HG03139 (cell line): ENCODE results near the gene NME3.
"Not testable (repeated sequence)": the region's sequence is repeated elsewhere in the genome, so short reads cannot be mapped to it uniquely, and the experiment has no call there.

Experiments used
- ATAC-seq: cut with Tn5 transposase; IDR thresholded peaks from one replicate; pipeline ENCODE4 v1.9.1; 2021; ENCODE audit not compliant: unreplicated experiment

Gene NME3

DNA sequence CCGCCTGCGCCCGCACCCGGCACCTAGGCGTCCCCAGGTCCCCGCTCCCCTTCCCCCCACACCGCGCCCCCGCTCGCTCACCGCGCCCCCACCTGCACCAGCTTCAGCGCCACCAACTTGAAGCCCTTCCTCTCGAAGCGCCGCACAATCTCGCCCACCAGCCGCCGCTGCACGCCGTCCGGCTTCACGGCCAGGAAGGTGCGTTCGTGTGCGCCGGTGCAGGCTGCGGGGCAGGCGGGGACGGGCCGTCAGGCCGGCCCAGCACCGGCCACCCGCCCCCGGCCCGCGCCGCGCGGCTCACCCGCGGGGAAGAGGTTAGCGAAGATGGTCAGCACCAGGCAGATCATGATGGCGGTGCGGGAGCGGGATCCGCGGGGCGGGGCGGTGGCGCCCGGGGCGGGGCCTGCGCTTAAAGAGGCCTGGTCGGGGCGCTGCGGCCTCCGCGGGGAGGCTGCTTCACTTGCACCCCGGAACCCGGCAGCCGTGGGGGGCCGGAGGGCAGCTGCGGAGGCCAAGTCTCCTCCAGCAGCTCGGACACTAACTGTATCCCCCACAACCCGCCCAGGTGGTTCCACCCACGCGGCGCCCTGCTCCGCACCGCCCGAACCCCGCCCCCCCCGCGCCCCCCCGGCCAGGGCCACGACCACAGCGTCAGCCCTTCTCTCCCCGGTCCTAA, at the start of gene NME3:
TSS of gene NME3 (minus strand) at position 356 of the 676 bp plus-strand sequence. CDS start at position 347, 9 bp downstream.
- ATAC-seq: no peak

DNA sequence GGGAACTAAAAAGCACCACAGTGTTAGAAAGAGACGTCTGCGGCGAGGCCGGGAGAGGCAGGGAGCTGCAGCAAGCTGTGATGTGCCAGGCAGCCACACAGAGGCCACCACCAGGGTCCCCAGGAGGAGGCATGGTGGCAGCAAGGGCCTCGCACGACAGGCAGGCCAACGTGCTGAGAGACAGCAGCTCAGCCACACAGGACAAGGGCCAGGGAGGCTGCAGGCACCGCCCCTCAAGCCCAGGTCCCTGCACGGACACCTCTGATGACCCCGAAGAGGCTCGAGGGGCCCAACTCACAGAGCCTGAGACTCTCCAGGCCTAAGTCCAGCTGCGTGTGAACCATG, 49.6 kb upstream of the NME3 start:
- ATAC-seq: no peak

DNA sequence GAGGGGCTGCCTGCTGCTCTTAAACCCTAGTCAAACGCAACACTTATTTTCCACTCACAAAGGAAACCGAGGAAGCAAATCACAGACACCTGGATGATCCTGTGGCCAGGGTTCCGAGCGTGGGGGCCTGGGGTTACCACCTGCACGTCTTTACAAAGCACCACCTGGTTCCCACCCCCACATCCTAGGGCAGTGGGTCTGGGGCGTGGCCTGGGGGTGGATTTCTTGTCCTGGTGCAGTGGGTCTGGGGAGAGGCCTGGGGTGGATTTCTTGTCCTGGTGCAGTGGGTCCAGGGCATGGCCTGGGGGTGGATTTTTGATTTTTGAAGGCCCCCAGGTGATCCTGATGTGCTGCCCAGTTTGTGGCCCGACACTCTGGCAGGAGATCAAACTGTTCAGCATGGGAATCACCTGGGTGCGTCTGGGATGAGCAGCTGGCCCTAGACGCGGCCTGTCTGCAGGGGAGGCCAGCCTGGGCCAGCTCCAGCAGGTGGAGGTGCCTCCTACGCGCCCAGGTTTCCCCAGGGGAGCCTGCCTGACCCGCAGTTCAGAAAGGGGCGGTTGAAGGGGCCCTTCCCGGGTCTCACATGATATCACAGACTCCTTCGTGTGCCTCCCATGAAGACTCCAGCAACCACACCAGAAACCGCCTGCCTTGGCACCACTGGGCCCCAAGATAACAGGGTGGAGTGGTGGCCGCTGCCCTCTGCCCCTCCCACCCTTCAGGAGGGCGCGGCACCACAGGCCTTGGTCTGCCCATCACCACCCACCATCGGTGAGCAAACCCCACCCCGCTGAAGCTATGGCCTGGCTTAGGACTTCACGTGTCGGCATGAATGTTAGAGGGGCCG, 49.0 kb upstream of the NME3 start:
- ATAC-seq: no peak

DNA sequence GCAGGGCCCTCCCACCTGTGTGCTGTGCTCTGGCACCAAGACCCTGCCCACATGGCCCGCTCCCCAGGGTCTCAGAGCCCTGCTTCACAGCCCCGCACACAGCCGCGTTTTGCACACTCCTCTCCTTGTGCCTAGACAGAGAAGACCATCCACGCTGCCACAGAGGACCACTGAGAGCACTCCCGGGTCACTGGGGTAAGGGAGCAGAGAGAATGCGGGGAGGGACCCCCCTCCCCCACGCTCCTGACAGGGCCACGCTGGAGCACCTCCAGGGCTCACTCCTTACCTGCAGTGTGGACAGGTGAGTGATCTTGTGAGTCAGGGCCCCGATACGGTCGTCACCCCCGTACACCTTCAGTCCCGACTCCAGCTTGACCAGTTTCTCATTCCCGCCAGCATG, 48.3 kb upstream of the NME3 start:
- no peak for ATAC-seq

DNA sequence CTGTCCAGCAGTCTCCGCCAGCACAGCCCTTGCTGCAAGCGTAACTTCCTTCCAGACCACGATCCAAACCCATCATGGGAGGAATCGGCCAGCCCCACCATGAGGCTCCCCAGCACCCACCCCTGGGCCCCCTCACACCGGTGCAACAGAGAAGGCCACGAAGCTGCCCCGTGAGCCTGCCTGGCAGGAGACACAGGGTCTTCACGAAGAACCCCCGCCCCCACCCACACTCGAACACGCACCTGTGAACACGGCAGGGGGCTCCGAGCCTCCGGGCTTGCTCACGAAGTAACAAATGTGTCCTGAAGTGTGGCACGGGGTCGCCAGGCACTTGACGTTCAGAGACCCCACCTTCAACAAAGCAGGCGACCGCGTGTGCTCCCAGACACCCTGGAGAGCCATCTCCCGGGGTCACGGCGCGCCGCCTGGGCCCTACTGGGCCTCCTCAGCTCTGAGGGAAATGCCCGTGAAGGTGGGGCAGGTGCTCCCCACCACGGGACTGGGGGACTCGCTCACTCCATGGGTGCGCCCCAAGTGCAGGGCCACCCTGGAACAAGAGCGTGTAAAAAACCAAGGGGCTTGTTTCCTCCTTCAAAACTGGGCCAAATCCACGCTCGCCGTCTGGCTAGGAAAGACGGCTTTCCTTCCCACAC, 47.7 kb upstream of the NME3 start:
- ATAC-seq: no peak

DNA sequence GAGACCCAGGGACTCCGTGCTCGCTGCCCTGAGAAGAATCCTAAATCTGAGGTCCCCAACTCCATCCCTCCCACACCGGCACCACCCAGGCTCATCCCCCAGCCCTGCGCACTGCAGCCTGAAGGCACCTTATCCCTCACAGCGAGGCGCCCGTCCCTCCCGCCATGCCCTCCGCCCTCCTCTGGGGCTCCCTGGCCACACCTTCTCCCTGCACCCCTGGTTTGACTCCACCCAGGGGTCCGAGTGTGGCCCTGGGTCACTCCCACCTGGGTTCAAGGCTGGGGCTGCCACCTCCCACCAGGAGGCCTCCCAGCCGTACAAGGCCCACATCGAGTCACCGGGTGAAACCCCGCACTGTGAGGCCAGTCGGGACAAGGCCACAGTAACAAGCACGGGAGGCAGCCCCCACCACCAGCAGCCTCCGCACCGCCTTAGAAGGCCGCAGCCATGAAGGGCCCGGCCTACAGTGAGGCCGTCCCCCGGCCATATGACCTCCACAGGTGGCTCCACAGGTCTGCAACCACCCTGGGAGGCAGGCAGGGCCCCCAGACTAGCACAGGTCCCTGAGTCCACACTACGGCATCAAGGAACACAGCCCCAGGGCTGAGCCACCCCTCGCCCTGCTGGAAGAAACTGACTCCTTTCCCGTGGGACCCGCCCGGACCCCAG, 47.0 kb upstream of the NME3 start:
- ATAC-seq: no peak

DNA sequence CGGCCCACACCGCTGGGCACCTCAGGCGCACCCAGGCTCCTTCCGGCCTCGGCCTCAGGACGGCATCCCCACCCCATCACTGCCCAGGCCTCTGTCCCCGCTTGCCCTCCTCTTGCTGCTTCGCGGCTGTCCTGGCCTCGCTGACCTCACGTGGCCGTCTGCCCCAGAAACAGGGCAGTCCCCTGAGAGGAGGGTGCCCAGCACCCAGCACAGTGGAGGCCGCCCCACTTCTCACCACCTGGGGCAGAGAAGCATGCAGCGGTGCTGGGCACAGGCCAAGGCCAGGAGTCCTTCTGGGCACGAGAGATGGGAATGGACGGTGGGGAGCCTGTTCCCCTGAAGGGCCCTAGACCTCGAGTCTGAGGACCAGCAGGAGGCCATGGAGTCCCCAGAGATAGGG, 46.4 kb upstream of the NME3 start:
- ATAC-seq: no peak

DNA sequence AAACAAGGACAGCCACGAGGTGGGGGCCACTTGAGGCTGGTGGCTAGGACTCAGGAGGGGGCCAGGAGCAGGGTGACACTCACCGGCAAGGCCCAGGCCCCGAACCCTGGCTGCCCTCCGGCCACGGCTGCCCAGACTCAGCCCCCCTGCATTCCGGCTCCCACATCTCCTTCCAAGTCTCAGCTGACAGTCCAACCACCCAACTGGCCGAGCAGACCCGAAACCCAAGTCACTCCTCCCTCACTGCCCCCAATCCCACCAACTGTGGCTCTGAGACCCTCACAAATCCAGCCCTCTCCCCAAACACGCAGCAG, 45.9 kb upstream of the NME3 start:
- ATAC-seq: no peak

DNA sequence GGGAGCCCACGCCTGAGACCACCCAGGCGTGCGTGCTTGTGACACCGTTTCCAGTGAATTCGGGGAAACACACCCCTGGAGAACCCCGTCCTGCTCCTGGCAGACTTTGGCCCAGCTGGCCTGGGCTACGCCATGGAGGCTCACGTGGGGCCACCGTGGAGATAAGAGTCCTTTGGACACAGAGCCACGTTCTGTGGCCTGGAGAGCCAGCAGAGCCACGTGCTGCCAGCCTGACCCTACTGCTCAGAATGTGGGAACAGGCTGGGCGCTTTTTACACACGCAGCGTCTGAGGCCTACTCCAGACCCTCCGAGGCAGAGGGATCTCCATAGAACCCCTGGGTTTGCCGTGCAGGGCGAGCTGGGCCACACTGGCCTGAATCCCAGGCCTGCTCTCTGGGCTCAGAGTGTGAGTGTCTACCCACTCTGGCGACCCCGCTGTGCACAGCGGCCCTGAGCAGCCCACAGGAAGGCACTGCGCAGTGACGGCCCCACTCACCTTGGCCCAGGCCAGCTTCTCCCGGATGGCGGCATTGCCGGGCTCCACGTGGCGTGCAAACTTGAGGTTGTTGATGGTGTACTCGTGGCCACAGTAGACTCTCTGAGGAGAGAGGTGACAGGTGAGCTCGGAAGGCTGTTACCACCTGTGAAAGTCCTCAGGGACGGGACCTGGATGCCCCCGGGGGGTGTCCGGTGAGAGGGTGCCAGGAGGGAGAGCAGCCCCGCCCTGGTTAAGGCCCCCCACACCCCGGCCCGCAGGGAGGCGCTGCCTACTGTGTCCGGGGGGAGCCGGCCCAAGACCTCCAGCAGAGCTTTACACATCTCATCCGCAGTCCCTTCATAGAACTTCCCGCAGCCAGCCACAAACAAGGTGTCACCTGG, 45.3 kb upstream of the NME3 start:
- no peak for ATAC-seq

DNA sequence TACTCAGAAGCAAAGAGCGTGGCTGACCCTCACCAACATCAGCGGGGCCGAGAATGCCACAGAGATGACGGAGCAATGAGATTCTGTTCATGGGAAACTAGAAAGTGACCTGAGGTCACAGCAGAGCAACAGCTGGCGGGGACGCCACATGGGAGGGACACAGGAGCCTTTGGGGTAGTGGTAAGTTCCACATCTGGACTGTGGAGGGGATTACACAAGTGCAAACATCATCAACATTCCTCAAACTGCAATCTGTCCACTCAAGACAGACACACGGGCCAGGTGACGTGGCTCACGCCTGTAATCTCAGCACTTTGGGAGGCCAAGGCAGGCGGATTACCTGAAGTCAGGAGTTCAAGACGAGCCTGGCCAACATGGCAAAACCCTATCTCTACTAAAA, 44.1 kb upstream of the NME3 start:
- ATAC-seq: no peak

DNA sequence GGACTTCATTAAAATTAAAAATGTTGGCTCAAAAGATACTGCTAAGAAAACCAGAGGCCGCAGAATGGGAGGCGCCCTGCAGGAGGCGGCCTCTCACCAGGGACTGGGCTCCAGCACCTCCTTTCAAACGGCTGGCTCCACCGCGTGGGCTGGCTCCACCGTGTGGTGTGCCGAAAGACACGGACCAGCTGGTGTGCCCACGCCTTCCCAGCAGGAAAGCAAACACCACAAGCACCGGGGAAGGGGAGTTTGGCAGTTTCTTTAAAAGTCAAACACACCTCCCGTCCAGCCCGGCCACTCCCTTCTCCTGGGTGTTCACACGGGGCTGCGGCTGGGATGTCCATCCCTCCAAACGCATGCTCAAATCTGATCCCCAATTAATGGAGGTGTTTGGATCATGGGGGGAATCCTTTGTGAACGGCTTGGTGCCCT, 41.4 kb upstream of the NME3 start:
- ATAC-seq: no peak

DNA sequence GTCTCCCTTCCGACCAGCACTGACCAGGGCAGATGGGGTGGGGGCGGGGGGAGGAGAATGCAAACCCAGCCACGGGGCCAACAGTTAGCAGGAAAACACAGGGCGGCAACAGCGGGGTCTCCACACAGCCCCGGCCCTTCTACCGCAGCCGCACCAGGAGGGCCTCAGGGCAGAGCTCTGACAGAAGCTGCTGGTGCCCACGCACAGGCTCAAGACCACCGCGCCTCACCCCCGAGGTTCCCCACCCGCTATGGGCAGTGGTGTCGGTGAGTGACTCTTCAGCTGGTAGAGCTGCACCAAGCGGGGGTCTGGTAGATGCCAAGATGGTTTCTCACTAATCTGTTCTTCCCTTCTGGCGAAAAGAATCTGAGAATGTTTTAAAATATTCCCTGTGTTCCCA, 39.2 kb upstream of the NME3 start:
- no peak for ATAC-seq

DNA sequence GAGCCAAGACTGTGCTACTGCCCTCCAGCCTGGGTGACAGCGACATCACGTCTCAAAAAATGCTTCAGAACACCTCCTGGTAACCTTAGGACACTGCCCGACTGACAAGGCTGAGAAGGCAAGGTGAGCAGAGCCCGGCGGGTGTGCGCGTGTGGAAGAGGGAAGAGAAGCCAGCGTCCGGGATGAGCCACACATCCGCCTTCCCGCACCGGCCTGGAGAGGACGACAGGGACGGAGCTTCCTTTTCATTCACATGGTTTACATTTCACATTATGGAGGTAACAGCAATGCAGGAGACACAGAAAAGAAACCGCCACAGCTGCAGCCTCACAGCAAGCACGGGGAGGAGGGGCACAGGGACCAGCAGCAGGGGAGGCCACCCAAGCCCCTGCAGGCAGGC, 38.8 kb upstream of the NME3 start:
- ATAC-seq: no peak

DNA sequence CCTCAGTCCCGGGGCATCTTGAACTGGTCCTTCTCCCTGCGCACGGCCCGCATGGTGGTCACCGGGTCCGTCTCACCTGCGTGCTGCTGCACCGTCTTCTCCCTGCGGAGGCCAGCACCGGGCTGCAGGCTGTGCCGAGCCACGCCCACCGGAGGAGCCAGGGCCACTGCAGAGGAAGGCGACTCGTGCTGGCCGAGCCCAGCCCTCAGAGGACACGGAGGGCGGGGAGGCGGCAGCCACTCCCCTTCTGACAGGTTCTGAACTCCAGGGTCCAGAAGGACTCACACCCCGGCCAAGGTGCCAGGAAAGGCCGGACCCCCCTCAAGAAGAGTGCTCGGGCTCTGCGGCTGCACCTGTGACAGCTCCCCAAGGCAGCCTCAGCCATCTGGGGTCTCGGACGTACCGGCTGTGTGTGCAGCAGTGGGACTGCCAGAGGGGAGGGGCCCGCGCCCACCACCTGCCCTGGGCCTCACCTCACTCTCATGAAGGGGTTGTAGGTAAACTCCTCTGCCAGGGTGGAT, 38.0 kb upstream of the NME3 start:
- no peak for ATAC-seq

DNA sequence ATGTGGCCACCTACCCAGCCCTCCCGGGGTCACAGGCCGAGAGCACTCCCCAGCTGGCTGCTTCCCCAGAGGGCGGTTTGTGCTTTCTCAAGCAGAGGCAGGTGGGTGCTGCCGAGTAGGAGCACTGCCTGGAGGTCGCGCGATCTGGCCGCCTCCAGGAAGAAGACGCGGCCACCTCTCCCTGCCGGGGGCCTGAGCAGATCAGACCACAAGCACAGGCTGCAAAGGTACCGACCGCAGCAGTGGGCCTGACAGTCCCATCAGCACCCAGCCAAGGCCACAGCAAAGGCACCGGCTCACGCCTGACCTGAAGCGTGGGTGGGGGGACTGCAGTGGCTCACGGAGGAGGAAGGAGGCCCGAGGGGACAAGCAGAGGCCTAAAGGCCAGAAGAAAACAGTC, 37.3 kb upstream of the NME3 start:
- ATAC-seq: no peak

DNA sequence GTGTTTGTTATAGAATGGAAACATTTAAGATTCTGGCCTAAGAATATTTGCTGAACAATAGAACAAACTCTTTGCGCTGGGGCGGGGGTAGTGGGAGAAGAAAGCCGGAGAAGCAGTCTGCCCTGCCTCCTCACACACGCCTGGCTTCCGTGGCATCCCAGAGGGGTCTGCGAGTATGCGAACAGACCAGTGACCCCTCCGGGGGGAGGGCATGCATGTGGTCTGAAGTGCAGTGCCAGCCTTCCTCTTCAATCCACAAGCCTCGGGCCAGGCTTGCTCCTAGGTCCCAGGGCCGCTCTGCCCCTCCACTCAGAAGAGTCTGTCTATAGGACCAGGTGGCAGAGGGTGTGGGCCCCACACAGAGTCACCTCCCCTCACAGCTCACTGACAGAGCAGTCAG, 36.3 kb upstream of the NME3 start:
- no peak for ATAC-seq

DNA sequence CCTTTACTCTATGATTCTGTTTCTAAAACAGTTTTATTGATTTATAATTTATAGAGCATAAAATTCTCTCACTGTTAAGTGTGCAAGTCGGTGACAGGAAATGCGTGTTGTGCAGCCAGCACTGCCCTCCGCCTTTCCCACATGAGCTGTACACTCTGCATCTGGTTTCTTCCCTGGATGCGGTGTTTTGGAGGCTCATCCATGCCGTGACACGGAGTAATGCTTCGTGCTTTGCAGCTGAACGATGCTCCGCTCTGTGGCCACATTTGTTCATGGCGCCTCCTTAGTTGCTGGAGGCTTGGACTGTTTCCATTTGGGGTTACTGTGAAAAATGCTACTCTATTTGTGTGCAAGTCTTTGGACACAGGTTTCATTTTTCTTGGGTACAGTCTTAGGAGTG, 29.4 kb upstream of the NME3 start:
- no peak for ATAC-seq

DNA sequence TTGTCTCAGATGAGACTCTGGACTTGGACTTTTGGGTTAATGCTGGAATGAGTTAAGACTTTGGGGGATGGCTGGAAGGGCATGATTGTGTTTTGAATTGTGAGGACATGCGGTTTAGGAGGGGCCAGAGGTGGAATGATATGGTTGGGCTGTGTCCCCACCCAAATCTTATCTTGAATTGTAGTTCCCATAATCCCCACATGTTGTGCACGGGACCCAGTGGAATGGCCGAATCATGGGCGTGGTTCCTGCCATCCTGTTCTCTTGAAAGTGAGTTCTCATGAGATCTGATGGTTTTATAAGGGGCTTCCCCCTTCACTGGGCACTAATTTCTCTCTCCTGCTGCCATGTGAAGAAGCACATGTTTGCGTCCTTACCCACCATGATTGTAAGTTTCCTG, 27.9 kb upstream of the NME3 start:
- ATAC-seq: not testable (repeated sequence)

DNA sequence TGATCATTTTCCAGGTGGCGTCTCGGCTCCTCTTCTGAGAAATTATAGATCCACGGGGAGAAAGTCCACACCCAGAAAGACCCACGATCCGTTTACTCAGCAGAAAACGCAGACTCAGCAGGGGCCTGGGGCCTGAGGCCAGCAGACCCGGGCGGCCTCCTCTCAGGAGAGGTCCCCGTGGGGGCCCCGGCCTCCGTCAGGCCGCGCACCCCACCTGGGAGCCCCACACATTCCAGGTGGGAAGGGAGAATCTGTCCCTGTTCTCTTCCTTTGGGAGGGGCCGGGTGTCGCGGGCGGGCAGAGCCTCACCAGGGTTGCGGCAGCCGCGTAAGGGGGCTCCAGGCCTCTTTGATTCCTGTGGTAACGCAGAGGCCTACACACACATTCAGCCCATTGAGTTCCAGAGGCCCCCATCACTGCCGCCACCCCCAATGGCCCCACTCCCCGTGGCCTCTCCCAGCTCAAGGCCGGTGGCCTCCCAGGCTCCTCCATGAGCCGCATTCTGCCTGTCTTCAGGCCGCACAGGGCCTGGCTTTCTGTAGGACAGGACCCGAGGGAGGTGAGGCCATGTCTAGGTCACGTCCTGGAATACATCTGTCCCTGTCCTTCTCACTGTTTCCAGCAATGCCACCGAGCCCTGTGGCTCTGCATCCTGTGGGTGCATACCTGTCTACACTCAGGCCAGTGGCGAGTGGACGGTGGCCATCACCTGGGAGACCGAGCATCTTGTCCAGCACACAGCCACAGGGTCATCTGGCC, 23.7 kb upstream of the NME3 start:
- no peak for ATAC-seq
